ENCODE data around the gene CTBP1.

CTBP1 gene

GRCh38 chr4:1213336-1213995 lies 35.5 kb downstream of the CTBP1 start:
- Histone ChIP-seq H3K79me1 (ENCODE audit: low read length) (peaks cover 15% of the 10 kb centered on the region), H4K12ac (ENCODE audit: low read depth, low read length) (no peak overlapping the region)

GRCh38 chr4:1212546-1213335 lies 36.2 kb downstream of the CTBP1 start:
- Histone ChIP-seq H3K9me3 (ENCODE audit: insufficient read depth, low read depth, low read length) (no peaks in the 10 kb centered on the region), H2BK5ac (ENCODE audit: low read depth, low read length, poor library complexity) (no peak overlapping the region), H3K36me3 (ENCODE audit: control insufficient read depth in 1 of 2, insufficient read depth in 2 of 2, low read length in 2 of 2) (peaks cover 70 to 74% of the 10 kb centered on the region in 2 experiments), H2AK5ac (ENCODE audit: low read length) (no peak overlapping the region), H3K4ac (ENCODE audit: low read depth, low read length) (no peak overlapping the region), H3K27me3 (ENCODE audit: insufficient read depth, low read length) (no peaks in the 10 kb centered on the region), H3K79me1 (ENCODE audit: low read length) (peaks cover 18% of the 10 kb centered on the region), H3K4me2 (ENCODE audit: low read length) (no peak overlapping the region), H4K8ac (ENCODE audit: low read depth, low read length) (no peak overlapping the region), H3K4me1 (ENCODE audit: control insufficient read depth in 1 of 2, insufficient read depth in 2 of 2, low read length in 2 of 2) (peaks cover 23 to 26% of the 10 kb centered on the region in 2 experiments), H3K27ac (ENCODE audit: low read depth, low read length) (no peak overlapping the region), H2BK120ac (ENCODE audit: insufficient read depth, low read length, poor library complexity) (no peak overlapping the region), H2BK12ac (ENCODE audit: low read length) (no peak overlapping the region), H3K18ac (ENCODE audit: low read length) (no peak overlapping the region), H2AFZ (ENCODE audit: insufficient read depth, low read length, poor library complexity) (no peak overlapping the region), H4K12ac (ENCODE audit: low read depth, low read length) (no peak overlapping the region), H3K9ac (ENCODE audit: low read length) (no peak overlapping the region), H3K14ac (ENCODE audit: low read length) (no peak overlapping the region), H3K4me3 (ENCODE audit: low read depth, low read length) (no peak overlapping the region), H4K91ac (ENCODE audit: low read depth, low read length) (no peak overlapping the region), H3K23ac (ENCODE audit: low read length) (no peak overlapping the region), H3K79me2 (ENCODE audit: control insufficient read depth, insufficient read depth, low read length, poor library complexity) (peaks cover 2% of the 10 kb centered on the region)
- WGBS (ENCODE audit: extremely low coverage, insufficient coverage, insufficient read length) = no CpG with 5 or more reads among the region's 20 CpGs
- DNase-seq = no peak

More at GRCh38 chr4:1213336-1213995, 35.5 kb downstream of the CTBP1 start:
- Histone ChIP-seq H3K9ac (ENCODE audit: low read length) (no peak overlapping the region), H3K14ac (ENCODE audit: low read length) (no peak overlapping the region), H3K4ac (ENCODE audit: low read depth, low read length) (no peak overlapping the region), H2AFZ (ENCODE audit: insufficient read depth, low read length, poor library complexity) (no peak overlapping the region), H3K36me3 (ENCODE audit: control insufficient read depth in 1 of 2, insufficient read depth in 2 of 2, low read length in 2 of 2) (peaks cover 71 to 76% of the 10 kb centered on the region in 2 experiments), H3K27ac (ENCODE audit: low read depth, low read length) (no peak overlapping the region), H3K23ac (ENCODE audit: low read length) (no peak overlapping the region), H4K8ac (ENCODE audit: low read depth, low read length) (no peak overlapping the region), H2BK120ac (ENCODE audit: insufficient read depth, low read length, poor library complexity) (no peak overlapping the region), H2BK12ac (ENCODE audit: low read length) (no peak overlapping the region), H3K4me1 (ENCODE audit: control insufficient read depth in 1 of 2, insufficient read depth in 2 of 2, low read length in 2 of 2) (peaks cover 21 to 24% of the 10 kb centered on the region in 2 experiments), H3K4me3 (ENCODE audit: low read depth, low read length) (no peak overlapping the region), H2AK5ac (ENCODE audit: low read length) (no peak overlapping the region), H3K79me2 (ENCODE audit: control insufficient read depth, insufficient read depth, low read length, poor library complexity) (peaks cover 2% of the 10 kb centered on the region), H2BK5ac (ENCODE audit: low read depth, low read length, poor library complexity) (no peak overlapping the region), H3K27me3 (ENCODE audit: insufficient read depth, low read length) (no peaks in the 10 kb centered on the region), H3K18ac (ENCODE audit: low read length) (no peak overlapping the region), H3K9me3 (ENCODE audit: insufficient read depth, low read depth, low read length) (no peaks in the 10 kb centered on the region), H3K4me2 (ENCODE audit: low read length) (no peak overlapping the region), H4K91ac (ENCODE audit: low read depth, low read length) (no peak overlapping the region)
- DNase-seq = no peak
- no CpG with 5 or more reads among the region's 20 CpGs for WGBS (ENCODE audit: extremely low coverage, insufficient coverage, insufficient read length)

GRCh38 chr4:1211891-1212545 lies 36.9 kb downstream of the CTBP1 start:
- no peak overlapping the region for H3K27ac ChIP-seq (ENCODE audit: low read depth, low read length)
- H2AK5ac ChIP-seq (ENCODE audit: low read length) = no peak overlapping the region
- H4K91ac ChIP-seq (ENCODE audit: low read depth, low read length) = no peak overlapping the region
- no peak overlapping the region for H3K14ac ChIP-seq (ENCODE audit: low read length)
- no peaks in the 10 kb centered on the region for H3K9me3 ChIP-seq (ENCODE audit: insufficient read depth, low read depth, low read length)
- WGBS (ENCODE audit: extremely low coverage, insufficient coverage, insufficient read length) = no CpG with 5 or more reads among the region's 34 CpGs
- no peaks in the 10 kb centered on the region for H3K27me3 ChIP-seq (ENCODE audit: insufficient read depth, low read length)
- no peak for DNase-seq
- no peak overlapping the region for H3K9ac ChIP-seq (ENCODE audit: low read length)
- no peak overlapping the region for H3K4me2 ChIP-seq (ENCODE audit: low read length)
- no peak overlapping the region for H2BK12ac ChIP-seq (ENCODE audit: low read length)
- H3K4me3 ChIP-seq (ENCODE audit: low read depth, low read length) = no peak overlapping the region
- no peak overlapping the region for H4K12ac ChIP-seq (ENCODE audit: low read depth, low read length)
- peaks cover 2% of the 10 kb centered on the region for H3K79me2 ChIP-seq (ENCODE audit: control insufficient read depth, insufficient read depth, low read length, poor library complexity)
- H2BK120ac ChIP-seq (ENCODE audit: insufficient read depth, low read length, poor library complexity) = no peak overlapping the region
- H4K8ac ChIP-seq (ENCODE audit: low read depth, low read length) = no peak overlapping the region
- H3K4me1 ChIP-seq (ENCODE audit: control insufficient read depth in 1 of 2, insufficient read depth in 2 of 2, low read length in 2 of 2) = peaks cover 23 to 26% of the 10 kb centered on the region in 2 experiments
- no peak overlapping the region for H3K4ac ChIP-seq (ENCODE audit: low read depth, low read length)
- no peak overlapping the region for H3K23ac ChIP-seq (ENCODE audit: low read length)
- no peak overlapping the region for H2AFZ ChIP-seq (ENCODE audit: insufficient read depth, low read length, poor library complexity)
- no peak overlapping the region for H2BK5ac ChIP-seq (ENCODE audit: low read depth, low read length, poor library complexity)
- H3K18ac ChIP-seq (ENCODE audit: low read length) = no peak overlapping the region
- peaks cover 64 to 68% of the 10 kb centered on the region in 2 experiments for H3K36me3 ChIP-seq (ENCODE audit: control insufficient read depth in 1 of 2, insufficient read depth in 2 of 2, low read length in 2 of 2)
- peaks cover 18% of the 10 kb centered on the region for H3K79me1 ChIP-seq (ENCODE audit: low read length)

- no peak overlapping the region for H3K4ac ChIP-seq (ENCODE audit: low read depth, low read length)
- no peak overlapping the region for H3K9ac ChIP-seq (ENCODE audit: low read length)
- H3K18ac ChIP-seq (ENCODE audit: low read length) = no peak overlapping the region
- H3K4me2 ChIP-seq (ENCODE audit: low read length) = no peak overlapping the region
- no peak overlapping the region for H2BK12ac ChIP-seq (ENCODE audit: low read length)
- H3K79me2 ChIP-seq (ENCODE audit: control insufficient read depth, insufficient read depth, low read length, poor library complexity) = peaks cover 2% of the 10 kb centered on the region
- no peak overlapping the region for H2BK120ac ChIP-seq (ENCODE audit: insufficient read depth, low read length, poor library complexity)
- no peak overlapping the region for H4K91ac ChIP-seq (ENCODE audit: low read depth, low read length)
- H3K9me3 ChIP-seq (ENCODE audit: insufficient read depth, low read depth, low read length) = no peaks in the 10 kb centered on the region
- H4K8ac ChIP-seq (ENCODE audit: low read depth, low read length) = no peak overlapping the region
- peaks cover 58 to 61% of the 10 kb centered on the region in 2 experiments for H3K36me3 ChIP-seq (ENCODE audit: control insufficient read depth in 1 of 2, insufficient read depth in 2 of 2, low read length in 2 of 2)
- H3K4me3 ChIP-seq (ENCODE audit: low read depth, low read length) = no peak overlapping the region
- H3K27me3 ChIP-seq (ENCODE audit: insufficient read depth, low read length) = no peaks in the 10 kb centered on the region
- H2AFZ ChIP-seq (ENCODE audit: insufficient read depth, low read length, poor library complexity) = no peak overlapping the region
- no peak overlapping the region for H2BK5ac ChIP-seq (ENCODE audit: low read depth, low read length, poor library complexity)
- no peak overlapping the region for H3K27ac ChIP-seq (ENCODE audit: low read depth, low read length)
- peaks cover 18% of the 10 kb centered on the region for H3K79me1 ChIP-seq (ENCODE audit: low read length)
- peaks cover 23 to 26% of the 10 kb centered on the region in 2 experiments for H3K4me1 ChIP-seq (ENCODE audit: control insufficient read depth in 1 of 2, insufficient read depth in 2 of 2, low read length in 2 of 2)
- DNase-seq = no peak
- H3K23ac ChIP-seq (ENCODE audit: low read length) = no peak overlapping the region
- no CpG with 5 or more reads among the region's 13 CpGs for WGBS (ENCODE audit: extremely low coverage, insufficient coverage, insufficient read length)
- H4K12ac ChIP-seq (ENCODE audit: low read depth, low read length) = no peak overlapping the region
- H2AK5ac ChIP-seq (ENCODE audit: low read length) = no peak overlapping the region
- H3K14ac ChIP-seq (ENCODE audit: low read length) = no peak overlapping the region
Measured at GRCh38 chr4:1211371-1211770, 37.6 kb downstream of the CTBP1 start.

Measured in trophoblast cell (in vitro differentiated cells and primary cell).